ENCODE data around the gene KCNRG.

Gene KCNRG

DNA sequence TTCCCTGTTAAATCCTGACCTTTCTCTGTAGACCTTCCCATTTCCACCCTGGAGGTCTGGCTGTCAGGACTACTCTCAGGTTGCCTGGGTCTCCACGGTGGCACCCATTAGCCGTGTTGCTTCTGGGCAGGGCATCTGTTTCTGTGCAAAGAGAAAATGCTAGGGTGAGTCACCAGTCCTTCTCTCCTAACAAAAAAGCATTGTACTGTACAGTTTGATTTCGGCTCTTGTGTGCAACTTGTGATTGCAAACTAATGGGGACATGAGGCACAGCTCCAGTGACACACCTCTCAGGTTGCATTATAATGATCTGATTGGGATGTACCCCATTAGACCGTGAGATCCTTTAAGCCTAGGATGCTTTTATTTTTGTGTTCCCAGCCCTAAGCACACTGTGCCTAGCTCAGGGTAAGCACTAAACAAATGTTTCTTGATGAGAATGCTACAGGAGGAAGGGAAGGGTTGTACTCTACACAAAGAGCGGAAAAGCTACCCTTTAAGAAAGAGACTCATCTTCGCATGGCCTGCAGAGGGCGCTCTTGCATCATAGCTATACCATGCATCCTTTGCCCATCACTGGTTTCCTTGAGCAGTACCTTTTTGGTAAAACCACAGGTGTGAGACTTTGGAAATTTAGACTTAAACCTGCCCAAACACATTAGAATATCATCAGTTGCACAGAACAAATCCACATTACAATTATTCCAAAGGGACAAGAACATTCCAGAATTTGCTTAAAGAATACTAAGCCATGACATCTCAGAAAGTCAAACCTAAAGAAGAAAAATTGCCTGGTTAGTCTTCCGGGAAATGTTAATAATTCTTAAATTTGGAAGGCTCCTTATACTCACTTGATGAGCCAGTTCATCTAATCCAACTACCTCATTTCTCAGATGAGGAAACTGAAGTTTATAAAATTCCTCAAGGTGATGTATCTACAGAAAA, 38.7 kb upstream of the KCNRG start:
- no peak overlapping the region for H3K9ac ChIP-seq (ENCODE audit: low read length)
- DNase-seq, result peak; percentile 47
- H3K27ac ChIP-seq (ENCODE audit: low read length), result no peak overlapping the region
- no peak overlapping the region for H3K4me3 ChIP-seq (ENCODE audit: low read length)
- H3K9me2 ChIP-seq (replicated peaks; ENCODE audit: insufficient read depth, low read length), result no peaks in the 10 kb centered on the region
- no peaks in the 10 kb centered on the region for H4K20me1 ChIP-seq (ENCODE audit: insufficient read depth, low read length)
- no peaks in the 10 kb centered on the region for H3K9me3 ChIP-seq (replicated peaks; ENCODE audit: insufficient read depth, low read length)
- no peaks in the 10 kb centered on the region for H3F3A ChIP-seq (ENCODE audit: insufficient read depth, low read length)
- H3K27me3 ChIP-seq (replicated peaks; ENCODE audit: insufficient read depth, low read length), result no peaks in the 10 kb centered on the region
- peak; percentile 62 for TF ChIP-seq CTCF (IDR thresholded peaks at IDR 0.05; ENCODE audit: low read length)
- no peak for TF ChIP-seq EZH2 (optimal IDR thresholded peaks at IDR 0.05; ENCODE audit: low read depth, low read length)
- no peak overlapping the region for H3K4me2 ChIP-seq (ENCODE audit: low read depth, low read length)
- no peak overlapping the region for H2AFZ ChIP-seq (ENCODE audit: low read length)
- H3K36me3 ChIP-seq (replicated peaks; ENCODE audit: insufficient read depth, low read length), result no peaks in the 10 kb centered on the region
- H3K79me2 ChIP-seq (ENCODE audit: low read length), result no peaks in the 10 kb centered on the region
- no peaks in the 10 kb centered on the region for H3K4me1 ChIP-seq (ENCODE audit: low read length)

DNA sequence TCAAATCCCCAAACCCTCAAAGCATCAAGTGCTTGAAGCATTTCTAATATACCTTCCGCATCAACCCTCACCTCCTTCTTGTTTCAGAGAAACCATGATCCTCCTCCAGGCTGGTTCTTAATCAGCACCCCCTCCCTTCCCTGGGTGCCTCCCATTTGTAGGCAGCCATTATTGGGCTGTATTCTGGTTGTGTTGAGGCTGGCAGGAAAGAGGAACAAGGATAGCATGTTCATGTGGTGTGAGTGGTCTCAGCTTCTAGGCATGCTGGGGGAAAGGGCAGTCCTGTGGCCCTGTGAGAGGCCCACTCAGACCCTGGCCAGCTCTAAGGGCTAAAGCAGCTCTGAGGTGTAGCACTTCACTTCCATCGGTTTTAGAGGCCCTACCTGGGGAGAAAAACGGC, 37.3 kb upstream of the KCNRG start:
- Histone ChIP-seq H3K9me2 (replicated peaks; ENCODE audit: insufficient read depth, low read length) (no peaks in the 10 kb centered on the region), H3K27me3 (replicated peaks; ENCODE audit: insufficient read depth, low read length) (no peaks in the 10 kb centered on the region), H4K20me1 (ENCODE audit: insufficient read depth, low read length) (no peaks in the 10 kb centered on the region), H3K27ac (ENCODE audit: low read length) (no peak overlapping the region), H3F3A (ENCODE audit: insufficient read depth, low read length) (no peaks in the 10 kb centered on the region), H3K9me3 (replicated peaks; ENCODE audit: insufficient read depth, low read length) (no peaks in the 10 kb centered on the region), H3K4me2 (ENCODE audit: low read depth, low read length) (no peak overlapping the region), H3K79me2 (ENCODE audit: low read length) (no peaks in the 10 kb centered on the region), H3K36me3 (replicated peaks; ENCODE audit: insufficient read depth, low read length) (no peaks in the 10 kb centered on the region), H3K4me1 (ENCODE audit: low read length) (no peaks in the 10 kb centered on the region), H3K9ac (ENCODE audit: low read length) (no peak overlapping the region), H3K4me3 (ENCODE audit: low read length) (no peak overlapping the region), H2AFZ (ENCODE audit: low read length) (no peak overlapping the region)
- DNase-seq, result no peak
- TF ChIP-seq EZH2 (optimal IDR thresholded peaks at IDR 0.05; ENCODE audit: low read depth, low read length) (no peak), EZH2phosphoT487 (IDR thresholded peaks at IDR 0.05; ENCODE audit: low read length) (no peak), CTCF (IDR thresholded peaks at IDR 0.05; ENCODE audit: low read length) (no peak)

- Histone ChIP-seq H3K4me2 (ENCODE audit: low read depth, low read length) (no peak overlapping the region), H3K4me3 (ENCODE audit: low read length) (no peak overlapping the region), H2AFZ (ENCODE audit: low read length) (no peak overlapping the region), H4K20me1 (ENCODE audit: insufficient read depth, low read length) (no peaks in the 10 kb centered on the region), H3K36me3 (replicated peaks; ENCODE audit: insufficient read depth, low read length) (no peaks in the 10 kb centered on the region), H3K79me2 (ENCODE audit: low read length) (no peaks in the 10 kb centered on the region), H3K9me3 (replicated peaks; ENCODE audit: insufficient read depth, low read length) (no peaks in the 10 kb centered on the region), H3K9ac (ENCODE audit: low read length) (no peak overlapping the region), H3K9me2 (replicated peaks; ENCODE audit: insufficient read depth, low read length) (no peaks in the 10 kb centered on the region), H3K27me3 (replicated peaks; ENCODE audit: insufficient read depth, low read length) (no peaks in the 10 kb centered on the region), H3K4me1 (ENCODE audit: low read length) (no peaks in the 10 kb centered on the region), H3F3A (ENCODE audit: insufficient read depth, low read length) (no peaks in the 10 kb centered on the region), H3K27ac (ENCODE audit: low read length) (no peak overlapping the region)
- no peak for DNase-seq
- TF ChIP-seq CTCF (IDR thresholded peaks at IDR 0.05; ENCODE audit: low read length), result no peak
- TF ChIP-seq EZH2phosphoT487 (IDR thresholded peaks at IDR 0.05; ENCODE audit: low read length), result no peak
- no peak for TF ChIP-seq EZH2 (optimal IDR thresholded peaks at IDR 0.05; ENCODE audit: low read depth, low read length)
Measured at GRCh38 chr13:49980266-49980665, 35.0 kb upstream of the KCNRG start.

All from MM.1S (cell line).